Neural cell (in vitro differentiated cells): ENCODE results near the gene MYO1D. TPM values are rescaled to one million over a fixed set of nuclear protein-coding genes. Genes with fewer than 3 reads are reported as not detected.

Source experiments
- H2AFZ ChIP-seq: fragments of 200-600, 300-800 bp; sonication (generic), shearing (Covaris generic); 2 replicates; pipeline ENCODE4 v1.6.0; 2014; ENCODE audit warnings: low read depth, mild to moderate bottlenecking, antibody characterized with exemption, low read length, moderate library complexity
- H3F3A ChIP-seq: fragments of 200-600 bp; shearing (Covaris generic); 2 replicates; pipeline ENCODE4 v1.6.1; 2016; ENCODE audit warnings: mild to moderate bottlenecking, moderate library complexity, mixed read lengths, antibody characterized with exemption, low read length; ENCODE audit not compliant: insufficient read depth, poor library complexity, severe bottlenecking
- H3K27ac ChIP-seq: fragments of 200-600, 300-800 bp; sonication (generic), shearing (Covaris generic); 2 replicates; pipeline ENCODE4 v1.5.1; 2014; ENCODE audit warnings: mild to moderate bottlenecking, low read length, moderate library complexity
- H3K27me3 ChIP-seq: fragments of 300-800, 200-600 bp; sonication (generic), shearing (Covaris generic); 2 replicates; pipeline ENCODE4 v1.6.0; 2014; ENCODE audit warnings: mild to moderate bottlenecking, low read depth, low read length, moderate library complexity; ENCODE audit not compliant: insufficient read depth
- H3K36me3 ChIP-seq: fragments of 300-800, 200-600 bp; sonication (generic), shearing (Covaris generic); 2 replicates; pipeline ENCODE4 v1.5.1; 2014; ENCODE audit warnings: mild to moderate bottlenecking, antibody characterized with exemption, low read length, moderate library complexity; ENCODE audit not compliant: insufficient read depth
- H3K4me2 ChIP-seq: fragments of 300-800, 200-600 bp; sonication (generic), shearing (Covaris generic); 2 replicates; pipeline ENCODE4 v1.6.0; 2014; ENCODE audit warnings: mild to moderate bottlenecking, low read length
- H3K4me3 ChIP-seq: fragments of 300-800, 200-600 bp; sonication (generic), shearing (Covaris generic); 2 replicates; pipeline ENCODE4 v1.5.1; 2014; ENCODE audit warnings: mild to moderate bottlenecking, low read length, moderate library complexity
- H3K79me2 ChIP-seq: fragments of 200-600 bp; shearing (Covaris generic); replicated peaks from 2 replicates; pipeline ENCODE4 v1.6.0; 2014; ENCODE audit warnings: mild to moderate bottlenecking, low read length, moderate library complexity; ENCODE audit not compliant: insufficient read depth
- H3K9ac ChIP-seq: fragments of 300-800, 200-600 bp; sonication (generic), shearing (Covaris generic); 2 replicates; pipeline ENCODE4 v1.6.1; 2016; ENCODE audit warnings: mild to moderate bottlenecking, low read length, mixed read lengths
- H3K9me2 ChIP-seq: fragments of 200-600 bp; shearing (Covaris generic); 2 replicates; pipeline ENCODE4 v1.6.1; 2016; ENCODE audit warnings: mild to moderate bottlenecking, low read length, mixed read lengths; ENCODE audit not compliant: insufficient read depth
- H3K9me3 ChIP-seq: fragments of 200-600, 300-800 bp; sonication (generic), shearing (Covaris generic); 2 replicates; pipeline ENCODE4 v1.6.1; 2016; ENCODE audit warnings: mild to moderate bottlenecking, mixed run types, low read length, moderate library complexity, mixed read lengths
- H4K20me1 ChIP-seq: fragments of 200-600 bp; shearing (Covaris generic); 2 replicates; pipeline ENCODE4 v1.6.1; 2016; ENCODE audit warnings: mild to moderate bottlenecking, mixed run types; ENCODE audit not compliant: insufficient read depth
- EP300 ChIP-seq: fragments of 450-650 bp; conservative IDR thresholded peaks from 2 replicates; pipeline ENCODE4 v1.6.1; 2014; ENCODE audit warnings: antibody characterized with exemption, mild to moderate bottlenecking, moderate library complexity; ENCODE audit not compliant: poor library complexity, severe bottlenecking
- EZH2 ChIP-seq: fragments of 200-600, 300-800 bp; shearing (Covaris generic), sonication (generic); IDR thresholded peaks from 2 replicates; pipeline ENCODE4 v1.6.1; 2014; ENCODE audit warnings: antibody characterized with exemption, low read length, borderline replicate concordance, mild to moderate bottlenecking; ENCODE audit not compliant: insufficient read depth, poor library complexity, severe bottlenecking
- MXI1 ChIP-seq: fragments of 450-650 bp; conservative IDR thresholded peaks from 2 replicates; pipeline ENCODE4 v1.6.1; 2014; ENCODE audit warnings: antibody characterized with exemption, mild to moderate bottlenecking; ENCODE audit not compliant: poor library complexity, severe bottlenecking
- POLR2AphosphoS5 ChIP-seq: IDR thresholded peaks from 2 replicates; pipeline ENCODE4 v1.6.1; 2012
- RAD21 ChIP-seq: fragments of 450-650 bp; conservative IDR thresholded peaks from 2 replicates; pipeline ENCODE4 v1.6.1; 2014; ENCODE audit warnings: antibody characterized with exemption, mild to moderate bottlenecking, moderate library complexity
- SMC3 ChIP-seq: fragments of 450-650 bp; conservative IDR thresholded peaks from 2 replicates; pipeline ENCODE4 v1.6.1; 2014; ENCODE audit warnings: antibody characterized with exemption, mild to moderate bottlenecking, moderate library complexity; ENCODE audit not compliant: poor library complexity
- TAF1 ChIP-seq: IDR thresholded peaks from 2 replicates; pipeline ENCODE4 v1.6.1; 2012; ENCODE audit warnings: low read depth
- polyA plus RNA-seq: library from polyadenylated mRNA; depleted of rRNA; stranded (reverse); fragments of >200 nt; gene quantifications from 2 replicates; pipeline ENCODE4 v1.2.3, GENCODE V29; 2014
- TF ChIP-seq, protein P1 (sequence below): IDR thresholded peaks from 2 replicates; pipeline ENCODE4 v1.6.1; 2012; ENCODE audit warnings: borderline replicate concordance
- TF ChIP-seq, protein P2 (sequence below): fragments of 450-650 bp; IDR thresholded peaks from 2 replicates; pipeline ENCODE4 v1.5.1; 2014; ENCODE audit warnings: antibody characterized with exemption, mild to moderate bottlenecking, moderate library complexity; ENCODE audit not compliant: poor library complexity, severe bottlenecking

Gene MYO1D
- polyA plus RNA-seq, 1 donor from 2014 or later: 10.7 TPM

DNA sequence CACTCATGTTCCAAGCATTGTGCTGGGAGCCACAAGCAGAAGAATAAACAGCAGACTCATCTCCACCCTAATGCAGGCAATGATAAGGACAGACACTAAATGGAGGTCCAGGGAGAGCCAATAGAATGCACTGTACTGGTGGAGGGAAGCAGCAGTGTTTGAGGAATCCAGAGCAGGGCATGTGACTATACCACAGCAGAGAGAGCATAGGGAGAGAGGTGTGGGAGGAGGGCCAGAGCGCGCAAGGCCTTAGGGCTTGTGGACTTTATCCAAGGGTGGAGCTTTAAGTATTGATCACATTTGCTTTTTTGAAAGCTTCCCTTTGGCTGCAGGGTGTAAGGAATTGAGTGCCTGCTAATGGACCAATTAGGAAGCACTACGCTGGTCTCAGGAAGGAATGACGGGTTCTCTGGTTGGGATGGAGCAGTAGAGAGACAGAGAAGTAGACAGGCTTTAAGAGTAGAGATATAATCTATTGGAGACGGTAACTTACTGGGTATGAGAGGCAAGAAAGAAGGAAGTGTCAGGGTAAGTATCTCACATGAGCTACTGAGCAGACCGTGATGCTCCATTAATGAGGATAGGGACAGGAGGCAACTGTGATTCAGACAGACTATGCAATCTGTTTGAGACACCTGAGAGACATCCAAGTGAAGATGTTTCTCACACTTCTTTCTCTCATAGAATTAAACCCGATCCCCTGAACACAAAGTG, 82.2 kb downstream of the MYO1D start:
- no peak overlapping the region for H3K4me3 ChIP-seq
- no peak overlapping the region for H3K27ac ChIP-seq
- no peak overlapping the region for H2AFZ ChIP-seq
- TF ChIP-seq, protein P1, sequence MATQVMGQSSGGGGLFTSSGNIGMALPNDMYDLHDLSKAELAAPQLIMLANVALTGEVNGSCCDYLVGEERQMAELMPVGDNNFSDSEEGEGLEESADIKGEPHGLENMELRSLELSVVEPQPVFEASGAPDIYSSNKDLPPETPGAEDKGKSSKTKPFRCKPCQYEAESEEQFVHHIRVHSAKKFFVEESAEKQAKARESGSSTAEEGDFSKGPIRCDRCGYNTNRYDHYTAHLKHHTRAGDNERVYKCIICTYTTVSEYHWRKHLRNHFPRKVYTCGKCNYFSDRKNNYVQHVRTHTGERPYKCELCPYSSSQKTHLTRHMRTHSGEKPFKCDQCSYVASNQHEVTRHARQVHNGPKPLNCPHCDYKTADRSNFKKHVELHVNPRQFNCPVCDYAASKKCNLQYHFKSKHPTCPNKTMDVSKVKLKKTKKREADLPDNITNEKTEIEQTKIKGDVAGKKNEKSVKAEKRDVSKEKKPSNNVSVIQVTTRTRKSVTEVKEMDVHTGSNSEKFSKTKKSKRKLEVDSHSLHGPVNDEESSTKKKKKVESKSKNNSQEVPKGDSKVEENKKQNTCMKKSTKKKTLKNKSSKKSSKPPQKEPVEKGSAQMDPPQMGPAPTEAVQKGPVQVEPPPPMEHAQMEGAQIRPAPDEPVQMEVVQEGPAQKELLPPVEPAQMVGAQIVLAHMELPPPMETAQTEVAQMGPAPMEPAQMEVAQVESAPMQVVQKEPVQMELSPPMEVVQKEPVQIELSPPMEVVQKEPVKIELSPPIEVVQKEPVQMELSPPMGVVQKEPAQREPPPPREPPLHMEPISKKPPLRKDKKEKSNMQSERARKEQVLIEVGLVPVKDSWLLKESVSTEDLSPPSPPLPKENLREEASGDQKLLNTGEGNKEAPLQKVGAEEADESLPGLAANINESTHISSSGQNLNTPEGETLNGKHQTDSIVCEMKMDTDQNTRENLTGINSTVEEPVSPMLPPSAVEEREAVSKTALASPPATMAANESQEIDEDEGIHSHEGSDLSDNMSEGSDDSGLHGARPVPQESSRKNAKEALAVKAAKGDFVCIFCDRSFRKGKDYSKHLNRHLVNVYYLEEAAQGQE: no peak
- no peak for TF ChIP-seq RAD21
- TF ChIP-seq EZH2: no peak
- no peak for TF ChIP-seq SMC3
- TF ChIP-seq EP300: no peak
- TF ChIP-seq TAF1: no peak
- no peak for TF ChIP-seq POLR2AphosphoS5
- no peak for TF ChIP-seq MXI1
- TF ChIP-seq, protein P2, sequence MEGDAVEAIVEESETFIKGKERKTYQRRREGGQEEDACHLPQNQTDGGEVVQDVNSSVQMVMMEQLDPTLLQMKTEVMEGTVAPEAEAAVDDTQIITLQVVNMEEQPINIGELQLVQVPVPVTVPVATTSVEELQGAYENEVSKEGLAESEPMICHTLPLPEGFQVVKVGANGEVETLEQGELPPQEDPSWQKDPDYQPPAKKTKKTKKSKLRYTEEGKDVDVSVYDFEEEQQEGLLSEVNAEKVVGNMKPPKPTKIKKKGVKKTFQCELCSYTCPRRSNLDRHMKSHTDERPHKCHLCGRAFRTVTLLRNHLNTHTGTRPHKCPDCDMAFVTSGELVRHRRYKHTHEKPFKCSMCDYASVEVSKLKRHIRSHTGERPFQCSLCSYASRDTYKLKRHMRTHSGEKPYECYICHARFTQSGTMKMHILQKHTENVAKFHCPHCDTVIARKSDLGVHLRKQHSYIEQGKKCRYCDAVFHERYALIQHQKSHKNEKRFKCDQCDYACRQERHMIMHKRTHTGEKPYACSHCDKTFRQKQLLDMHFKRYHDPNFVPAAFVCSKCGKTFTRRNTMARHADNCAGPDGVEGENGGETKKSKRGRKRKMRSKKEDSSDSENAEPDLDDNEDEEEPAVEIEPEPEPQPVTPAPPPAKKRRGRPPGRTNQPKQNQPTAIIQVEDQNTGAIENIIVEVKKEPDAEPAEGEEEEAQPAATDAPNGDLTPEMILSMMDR: no peak
- H3F3A ChIP-seq: no peaks in the 10 kb centered on the region
- no peak overlapping the region for H3K9ac ChIP-seq
- H3K9me2 ChIP-seq: no peaks in the 10 kb centered on the region
- H3K27me3 ChIP-seq: no peaks in the 10 kb centered on the region
- H4K20me1 ChIP-seq: no peaks in the 10 kb centered on the region
- no peak overlapping the region for H3K4me2 ChIP-seq
- H3K36me3 ChIP-seq: no peaks in the 10 kb centered on the region
- H3K79me2 ChIP-seq: no peaks in the 10 kb centered on the region
- no peaks in the 10 kb centered on the region for H3K9me3 ChIP-seq

DNA sequence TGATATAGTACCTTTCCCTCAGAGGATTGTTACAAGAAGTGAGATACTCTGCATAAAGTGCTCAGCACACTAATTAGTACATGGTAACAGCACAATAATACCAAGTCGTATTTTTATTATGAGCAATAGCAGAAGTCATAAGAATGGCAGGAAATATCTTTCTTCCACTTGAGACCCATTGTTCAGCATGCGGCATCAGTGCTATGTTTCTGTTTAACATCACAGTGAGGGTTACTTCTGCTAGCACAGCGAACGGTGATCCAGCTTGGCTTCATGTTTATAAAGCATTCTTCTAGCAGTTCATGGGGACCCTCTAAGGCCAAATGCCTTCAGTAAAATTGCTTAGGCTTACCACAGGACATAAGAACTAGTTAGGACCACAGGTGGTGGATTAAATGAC, 83.1 kb downstream of the MYO1D start:
- H3K27ac ChIP-seq: no peak overlapping the region
- no peak overlapping the region for H3K9ac ChIP-seq
- H3K4me2 ChIP-seq: no peak overlapping the region
- no peaks in the 10 kb centered on the region for H3K79me2 ChIP-seq
- no peak overlapping the region for H3K4me3 ChIP-seq
- no peak overlapping the region for H2AFZ ChIP-seq
- TF ChIP-seq, protein P2: no peak
- TF ChIP-seq POLR2AphosphoS5 (no peak), SMC3 (no peak), EP300 (no peak)
- no peaks in the 10 kb centered on the region for H3F3A ChIP-seq
- H3K36me3 ChIP-seq: no peaks in the 10 kb centered on the region
- no peaks in the 10 kb centered on the region for H4K20me1 ChIP-seq
- H3K9me2 ChIP-seq: no peaks in the 10 kb centered on the region
- no peaks in the 10 kb centered on the region for H3K27me3 ChIP-seq
- peaks cover 3% of the 10 kb centered on the region for H3K9me3 ChIP-seq
